GM19372 (cell line): ENCODE measurements around the gene KCNK3.
A peak's percentile ranks its signal among the peaks of the same experiment; 100 is the strongest.
"Not testable (repeated sequence)": the region's sequence is repeated elsewhere in the genome, so short reads cannot be mapped to it uniquely, and the experiment has no call there.

Source experiments
- ATAC-seq: cut with Tn5 transposase; IDR thresholded peaks from one replicate; pipeline ENCODE4 v1.9.1; 2021; ENCODE audit warnings: mild to moderate bottlenecking, low read depth, moderate library complexity; ENCODE audit not compliant: unreplicated experiment

KCNK3 gene

GRCh38 chr2:26745609-26746327, 53.2 kb downstream of the KCNK3 start:
- ATAC-seq: no peak

- ATAC-seq: no peak
Observed at GRCh38 chr2:26746934-26747333, 54.4 kb downstream of the KCNK3 start.

- not testable (repeated sequence) for ATAC-seq
Observed at GRCh38 chr2:26749787-26750420, 57.4 kb downstream of the KCNK3 start.

GRCh38 chr2:26750467-26750866, 57.9 kb downstream of the KCNK3 start:
- not testable (repeated sequence) for ATAC-seq

GRCh38 chr2:26752656-26753055, 60.1 kb downstream of the KCNK3 start:
- no peak for ATAC-seq

GRCh38 chr2:26754539-26754938, 62.0 kb downstream of the KCNK3 start:
- no peak for ATAC-seq

DNA sequence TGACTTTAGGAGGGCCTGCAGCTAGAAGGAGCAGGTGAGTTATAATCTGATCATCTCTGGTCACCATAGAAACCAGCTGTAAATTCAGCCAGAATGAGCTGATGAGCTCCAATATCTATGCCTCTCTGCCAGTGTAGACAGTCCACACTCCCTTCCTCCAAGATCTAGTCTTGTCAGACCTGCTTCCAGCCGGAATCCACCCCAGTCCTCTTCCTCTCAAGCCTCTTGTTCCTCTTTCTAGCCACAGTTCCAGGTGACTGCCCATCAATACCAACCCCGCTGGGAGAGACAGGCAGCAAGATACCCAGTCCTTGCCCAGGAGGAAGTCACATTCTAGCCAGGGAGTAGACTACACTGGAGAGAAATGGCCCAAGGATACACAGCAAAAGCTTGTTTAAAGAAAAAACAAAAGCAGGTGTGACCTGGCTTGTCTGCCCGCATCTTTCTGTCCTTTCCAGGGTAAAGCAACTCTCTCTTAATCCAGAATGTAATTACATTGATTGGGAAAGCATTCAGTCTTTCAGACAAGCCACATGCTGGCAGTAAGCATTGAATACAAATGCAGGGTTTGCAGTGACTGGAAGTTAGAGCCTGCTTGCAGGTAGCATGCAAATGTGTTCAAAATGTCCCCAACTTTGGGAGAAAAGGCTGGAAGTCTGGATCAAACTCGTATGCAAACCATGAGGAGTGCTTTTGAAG, 62.6 kb downstream of the KCNK3 start:
- ATAC-seq: no peak

DNA sequence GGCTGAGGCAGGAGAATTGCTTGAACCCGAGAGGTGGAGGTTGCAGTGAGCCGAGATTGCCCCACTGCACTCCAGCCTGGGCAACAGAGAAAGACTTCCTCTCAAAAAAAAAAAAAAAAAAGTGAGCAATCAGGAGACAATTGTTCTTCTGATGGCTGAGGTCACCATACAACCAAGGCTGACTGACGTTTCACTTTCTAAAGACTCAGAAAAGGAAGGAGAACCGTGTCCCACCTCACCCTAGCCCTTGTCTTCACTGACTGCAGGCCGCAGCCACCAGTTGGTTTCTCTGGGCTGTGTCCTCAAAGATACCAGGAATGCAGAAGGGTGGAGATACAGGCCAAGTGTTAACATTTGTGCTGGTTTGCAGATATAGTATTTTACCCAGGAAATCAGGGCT, 63.8 kb downstream of the KCNK3 start:
- no peak for ATAC-seq

- ATAC-seq: no peak
Observed at GRCh38 chr2:26757873-26758789, 65.6 kb downstream of the KCNK3 start.

DNA sequence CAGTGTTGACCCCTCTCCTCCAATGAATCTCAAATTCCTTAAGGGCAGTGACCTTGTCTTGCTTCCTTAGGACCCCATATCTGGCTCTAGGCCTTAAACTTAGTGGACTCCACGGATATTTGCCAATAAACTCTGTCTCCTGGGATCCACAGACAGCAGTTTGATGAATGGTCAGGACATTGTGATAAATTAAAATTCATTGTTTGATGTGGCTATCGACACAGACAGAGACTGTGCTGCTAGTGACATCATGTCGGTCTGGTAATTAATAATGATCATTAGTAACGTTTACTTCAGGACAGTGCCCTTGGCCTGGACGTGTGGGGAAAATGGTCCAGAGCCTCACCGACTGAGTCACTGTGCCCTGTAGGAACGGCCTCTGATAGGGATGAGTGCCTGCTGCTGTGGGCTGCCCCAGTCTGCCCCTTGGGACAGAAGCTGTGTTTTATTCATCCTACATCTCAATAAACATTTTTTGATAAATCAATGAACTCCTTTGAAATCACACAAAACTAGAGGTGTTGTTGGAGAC, 66.3 kb downstream of the KCNK3 start:
- ATAC-seq: no peak

GRCh38 chr2:26759845-26760244, 67.3 kb downstream of the KCNK3 start:
- no peak for ATAC-seq

DNA sequence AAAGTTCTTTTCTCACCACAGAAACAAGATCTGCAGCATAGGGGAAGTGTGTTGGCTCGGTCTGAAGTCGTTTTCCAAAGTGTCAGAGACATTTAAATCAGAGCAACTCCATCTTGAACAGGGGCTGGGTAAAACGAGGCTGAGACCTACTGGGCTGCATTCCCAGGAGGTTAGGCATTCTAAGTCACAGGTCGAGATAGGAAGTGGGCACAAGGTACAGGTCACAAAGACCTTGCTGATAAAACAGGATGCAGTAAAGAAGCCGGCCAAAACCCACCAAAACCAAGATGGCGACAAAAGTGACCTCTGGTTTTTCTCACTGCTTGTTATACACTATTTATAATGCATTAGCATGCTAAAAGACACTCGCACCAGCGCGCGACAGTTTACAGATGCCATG, 68.5 kb downstream of the KCNK3 start:
- ATAC-seq: not testable (repeated sequence)

GRCh38 chr2:26763019-26763418, 70.5 kb downstream of the KCNK3 start:
- no peak for ATAC-seq

DNA sequence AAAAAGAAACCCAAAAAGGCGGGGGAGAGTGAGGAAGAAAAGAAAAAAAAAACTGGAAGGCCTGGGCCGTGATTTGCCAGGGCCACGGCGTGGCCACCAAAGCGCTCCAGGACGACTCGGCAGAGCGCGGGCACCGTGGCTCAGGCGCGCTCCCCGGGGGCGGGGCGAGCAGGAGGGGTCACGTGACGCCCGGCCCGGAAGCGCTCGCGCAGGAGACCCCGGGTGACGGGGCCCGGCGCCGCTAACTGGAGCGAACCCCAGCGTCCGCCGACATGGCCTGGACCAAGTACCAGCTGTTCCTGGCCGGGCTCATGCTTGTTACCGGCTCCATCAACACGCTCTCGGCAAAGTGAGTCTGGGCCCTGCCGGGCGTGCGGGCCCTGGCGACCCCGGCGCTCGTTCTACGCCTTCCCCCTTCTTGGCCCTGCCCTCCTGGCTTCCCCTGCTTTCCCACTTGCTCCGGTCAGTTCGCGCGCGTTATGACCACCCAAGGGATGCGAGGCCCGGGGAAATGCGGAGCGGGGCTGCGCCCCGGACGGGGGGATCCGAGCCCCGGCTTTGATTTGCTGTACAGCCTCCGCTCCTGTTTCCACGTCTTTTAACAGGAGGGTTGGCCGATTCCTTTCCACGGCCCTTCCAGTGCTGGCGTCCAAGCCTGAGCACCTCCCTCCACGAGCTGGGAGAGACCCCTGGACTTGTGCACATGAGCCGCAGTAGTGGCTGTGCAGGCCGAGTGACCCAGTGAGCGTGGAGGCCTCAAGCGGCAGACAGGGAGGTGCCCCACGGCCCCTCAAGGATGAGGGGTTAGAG, 71.8 kb downstream of the KCNK3 start, which contains the start of gene SLC35F6:
TSS of gene SLC35F6 (plus strand) at position 207 of the 810 bp plus-strand sequence. CDS start at position 273, 66 bp downstream.
- peak; percentile 89 for ATAC-seq

DNA sequence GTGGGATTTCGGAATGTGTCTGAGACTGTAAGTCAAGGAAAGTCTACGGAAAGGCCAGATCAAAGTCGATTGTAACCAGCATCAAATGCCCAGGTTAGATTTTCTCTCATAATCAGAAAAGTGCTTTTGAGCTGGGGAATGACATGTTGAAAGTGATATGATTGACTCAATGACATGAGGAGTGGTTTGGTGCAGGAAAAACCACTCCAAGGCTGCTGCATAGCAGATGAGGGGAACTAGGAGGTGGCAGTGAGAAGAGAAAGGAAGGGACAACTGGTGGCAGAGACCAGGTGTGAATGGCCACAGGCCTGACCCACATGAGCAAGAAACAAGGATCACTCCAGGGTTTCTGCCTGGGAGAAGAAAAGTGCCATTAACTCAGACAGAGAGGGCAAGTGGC, 72.4 kb downstream of the KCNK3 start:
- ATAC-seq: no peak

- no peak for ATAC-seq
Observed at GRCh38 chr2:26765475-26766200, 73.1 kb downstream of the KCNK3 start.

GRCh38 chr2:26767129-26767528, 74.6 kb downstream of the KCNK3 start:
- ATAC-seq: no peak

- ATAC-seq: no peak
Observed at GRCh38 chr2:26767894-26768487, 75.5 kb downstream of the KCNK3 start.
